GM21737 (cell line): ENCODE measurements around the gene OGFR.

Source experiments
- ATAC-seq: cut with Tn5 transposase; IDR thresholded peaks from one replicate; pipeline ENCODE4 v1.9.1; 2021; ENCODE audit warnings: mild to moderate bottlenecking, moderate library complexity; ENCODE audit not compliant: unreplicated experiment

OGFR gene

GRCh38 chr20:62782149-62782892 is 22.3 kb upstream of the OGFR start:
- no peak for ATAC-seq

GRCh38 chr20:62782893-62783278 is 21.7 kb upstream of the OGFR start:
- no peak for ATAC-seq

DNA sequence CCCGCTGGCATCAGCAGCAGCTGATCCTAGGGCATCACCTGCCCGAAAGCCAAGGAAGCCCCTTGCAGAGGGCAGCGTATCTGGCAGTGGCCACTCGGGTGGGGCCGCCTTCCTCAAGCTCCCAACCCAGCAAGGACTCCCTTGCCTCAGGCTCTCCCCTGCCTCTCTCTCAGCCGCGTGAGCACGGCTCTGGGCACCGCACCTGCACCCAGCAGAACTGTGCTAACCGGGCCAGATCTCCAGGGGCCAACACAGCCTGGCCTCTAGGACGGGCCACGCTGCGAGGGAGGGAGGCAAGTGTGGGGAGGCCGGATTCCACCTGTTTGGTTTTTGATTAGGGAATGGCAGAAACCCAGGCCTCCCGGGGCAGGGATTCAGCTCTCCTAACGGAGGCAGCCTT is 20.1 kb upstream of the OGFR start:
- ATAC-seq, result no peak

DNA sequence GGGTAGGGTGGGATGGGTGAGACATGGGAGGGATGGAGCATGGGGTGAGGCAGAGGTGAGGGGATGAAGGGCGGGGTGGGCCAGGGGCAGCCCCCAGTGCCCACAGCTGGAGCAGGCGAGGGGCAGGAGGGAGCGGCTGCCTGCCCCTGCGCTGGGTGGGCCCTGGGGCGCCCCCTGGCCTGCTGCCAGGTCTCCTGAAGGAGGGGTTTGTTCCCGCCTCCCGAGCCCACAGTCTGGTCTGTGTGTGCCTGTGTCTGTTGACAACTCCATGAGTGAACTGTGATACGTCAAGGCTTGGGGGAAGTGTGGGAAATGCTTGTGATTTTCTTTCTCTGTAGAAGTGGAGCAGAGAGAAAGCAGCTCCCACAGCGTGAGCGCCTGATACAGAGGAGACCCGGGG is 19.2 kb upstream of the OGFR start:
- ATAC-seq, result no peak

DNA sequence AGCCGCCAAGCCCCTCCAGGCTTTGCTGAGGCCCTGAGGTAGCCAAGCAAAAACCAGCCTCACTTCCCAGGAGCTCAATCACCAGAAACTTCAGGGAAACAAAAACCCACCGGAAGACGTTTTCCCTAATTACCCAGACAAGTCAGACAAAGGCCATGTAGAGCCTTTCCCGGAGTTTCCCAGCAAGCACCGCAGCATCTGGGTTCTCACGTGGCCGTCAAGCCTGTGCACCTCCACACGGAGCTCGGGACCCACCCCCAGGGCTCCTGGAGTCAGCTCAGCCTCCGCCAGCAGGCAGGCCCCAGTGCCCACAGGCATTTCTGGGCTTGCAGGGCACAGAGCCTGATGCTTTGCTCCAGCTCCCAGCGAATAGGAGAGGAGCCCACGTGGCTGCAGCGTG is 18.5 kb upstream of the OGFR start:
- ATAC-seq, result no peak

- ATAC-seq, result no peak
Observed at GRCh38 chr20:62787321-62787720, 17.3 kb upstream of the OGFR start.

DNA sequence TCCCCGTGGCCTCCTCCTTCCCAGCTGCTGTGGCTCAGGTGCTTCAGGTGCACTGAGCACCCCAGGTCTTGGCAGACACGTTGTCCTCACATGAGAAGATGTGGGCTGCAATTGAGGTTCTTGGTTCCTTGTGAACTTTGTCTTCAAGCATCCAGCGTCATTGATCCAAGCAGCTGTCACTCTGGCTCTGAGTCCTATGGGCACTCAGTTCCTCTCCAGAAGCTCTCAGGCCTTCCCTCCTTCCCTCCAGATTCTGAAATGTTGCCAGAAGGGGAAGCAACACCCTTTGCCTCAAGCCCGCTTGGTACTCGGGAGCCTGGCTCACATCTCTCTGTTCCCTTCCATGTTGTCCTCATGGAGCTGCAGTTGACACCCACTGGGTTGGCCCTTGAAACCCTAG is 16.8 kb upstream of the OGFR start:
- no peak for ATAC-seq

DNA sequence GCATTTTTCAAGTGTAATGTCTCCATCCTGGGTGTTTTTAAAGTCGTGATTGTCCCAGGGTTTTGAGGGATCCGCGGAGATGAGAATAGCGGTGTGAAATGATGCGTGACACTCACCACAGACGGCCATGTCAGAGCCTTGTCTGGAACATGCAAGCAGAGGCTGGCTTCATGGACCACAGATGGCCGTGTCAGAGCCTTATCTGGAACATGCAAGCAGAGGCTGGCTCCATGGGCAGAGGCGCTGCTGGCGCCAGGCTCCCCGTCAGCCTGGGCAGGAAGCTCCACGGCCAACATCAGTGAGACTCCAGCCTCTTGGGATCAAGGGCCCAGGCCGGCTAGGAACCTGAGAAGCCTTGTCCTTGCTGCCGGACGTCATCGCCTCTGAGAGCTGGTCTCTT is 16.0 kb upstream of the OGFR start:
- ATAC-seq, result no peak

GRCh38 chr20:62790075-62790474 is 14.6 kb upstream of the OGFR start:
- no peak for ATAC-seq

GRCh38 chr20:62791301-62792181 is 13.1 kb upstream of the OGFR start:
- no peak for ATAC-seq

DNA sequence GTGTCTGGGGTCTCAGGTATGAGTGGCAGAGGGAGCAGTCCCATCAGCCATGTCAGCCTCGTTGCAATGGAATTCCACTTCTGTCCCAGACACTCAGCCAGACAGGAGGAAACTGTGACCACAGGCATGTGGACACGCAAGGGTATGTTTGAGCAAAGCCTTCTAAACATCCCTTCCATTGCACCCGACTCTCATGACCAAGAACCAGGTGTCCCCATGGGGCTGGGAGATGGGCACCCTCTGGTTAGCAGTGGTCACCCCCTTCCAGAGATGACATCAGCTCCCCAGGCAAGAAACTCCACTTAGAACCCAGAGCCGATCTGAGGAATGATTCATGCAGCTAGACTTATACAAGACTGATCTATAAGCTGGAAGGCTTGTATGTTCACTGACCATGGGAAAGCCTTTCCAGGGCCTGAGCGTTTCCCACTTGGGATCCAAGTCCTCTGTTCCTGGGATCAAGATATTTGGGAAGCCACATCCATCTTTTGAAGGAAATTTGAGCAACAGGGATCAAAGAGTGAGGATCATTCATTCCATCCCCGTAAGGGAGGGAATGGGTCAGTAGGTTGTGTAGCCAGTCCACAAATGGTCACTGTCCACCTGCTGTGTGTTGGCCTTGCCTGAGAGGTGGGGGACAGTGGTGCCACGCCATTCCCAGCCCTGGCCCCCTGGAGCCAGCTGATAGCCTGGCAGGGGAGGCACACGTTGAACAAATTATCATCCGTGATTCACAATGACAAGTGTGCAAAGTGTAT is 12.3 kb upstream of the OGFR start:
- no peak for ATAC-seq

GRCh38 chr20:62792940-62793756 is 11.5 kb upstream of the OGFR start:
- ATAC-seq, result no peak

- ATAC-seq, result no peak
Observed at GRCh38 chr20:62793757-62794006, 11.0 kb upstream of the OGFR start.

DNA sequence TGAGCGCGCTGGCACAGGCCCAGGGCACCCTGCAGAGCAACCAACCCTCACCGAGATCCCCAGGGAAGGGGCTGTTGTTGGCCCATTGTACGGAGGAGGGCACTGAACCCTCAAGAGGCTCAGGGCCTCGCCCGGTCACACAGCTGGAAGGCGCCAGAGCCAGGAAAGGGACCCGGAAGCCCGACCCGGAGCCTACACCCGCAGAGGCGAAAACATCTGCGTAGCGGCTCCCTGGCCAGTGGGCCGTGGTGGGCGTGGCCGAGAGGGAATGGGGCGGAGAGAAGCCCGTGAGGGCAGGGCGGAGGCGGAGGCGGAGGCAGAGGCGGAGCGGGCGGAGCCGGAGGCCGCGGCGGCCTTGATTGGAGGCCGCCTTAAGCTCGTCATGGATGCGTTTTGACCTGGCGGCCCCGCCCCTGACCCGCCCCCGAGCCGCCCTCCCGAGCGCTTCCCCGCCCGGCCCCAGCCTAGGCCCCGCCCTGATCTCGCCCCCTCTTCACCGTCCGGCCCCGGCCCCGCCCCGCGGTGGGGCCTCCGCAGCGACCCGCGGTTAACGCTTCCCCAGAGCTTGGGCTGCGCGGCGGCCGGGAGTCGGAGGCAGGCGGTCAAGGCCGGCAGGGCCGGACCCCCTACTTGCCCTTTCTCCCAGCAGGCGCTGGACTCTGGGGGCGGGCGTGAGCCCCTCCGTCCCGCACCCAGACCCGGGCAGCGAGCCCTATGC is 10.5 kb upstream of the OGFR start:
- peak; percentile 53 for ATAC-seq

- no peak for ATAC-seq
Observed at GRCh38 chr20:62795023-62795761, 9.4 kb upstream of the OGFR start.

DNA sequence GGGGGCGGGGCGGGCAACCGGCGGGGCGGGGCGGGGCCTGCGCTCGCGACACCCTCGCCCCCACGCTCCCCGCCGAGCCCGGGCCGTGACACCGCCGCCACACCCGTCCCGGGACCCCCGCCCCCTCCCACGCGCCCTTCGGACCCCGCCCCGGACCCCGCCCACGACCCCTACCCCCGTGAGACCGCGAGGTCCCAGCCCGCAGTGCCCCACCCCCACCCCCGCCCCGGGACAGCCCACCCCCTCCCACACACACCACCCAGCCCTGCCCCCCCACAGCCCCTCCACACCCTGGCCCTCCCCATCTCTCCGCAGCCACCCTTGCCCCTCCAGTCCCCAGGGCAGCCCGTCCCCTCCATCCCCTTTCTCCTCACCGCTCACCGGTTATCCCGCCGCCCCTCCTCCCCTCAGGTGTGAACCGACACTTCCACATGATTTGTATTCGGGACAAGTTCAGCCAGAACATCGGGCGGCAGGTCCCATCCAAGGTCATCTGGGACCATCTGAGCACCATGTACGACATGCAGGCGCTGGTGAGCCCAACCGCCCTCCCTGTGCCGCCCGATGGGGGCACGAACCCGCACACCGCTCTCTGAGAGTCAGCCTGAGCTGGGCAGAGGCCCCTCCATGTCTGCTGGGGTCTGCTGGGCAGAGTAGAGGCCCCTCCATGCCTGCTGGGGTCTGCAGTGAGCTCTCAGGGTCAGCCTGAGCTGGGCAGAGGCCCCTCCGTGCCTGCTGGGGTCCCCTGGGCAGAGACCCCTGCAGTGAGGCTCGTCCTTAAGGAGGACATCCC is 7.7 kb upstream of the OGFR start:
- ATAC-seq, result no peak

GRCh38 chr20:62797671-62798532 is 6.7 kb upstream of the OGFR start:
- ATAC-seq, result no peak

GRCh38 chr20:62799036-62799435 is 5.6 kb upstream of the OGFR start:
- no peak for ATAC-seq
